Glomerular visceral epithelial cell (primary cell): ENCODE data around the gene CAGE1.
"Not testable (repeated sequence)": the region's sequence is repeated elsewhere in the genome, so short reads cannot be mapped to it uniquely, and the experiment has no call there.

Source experiments
- DNase-seq: peaks from one replicate; pipeline ENCODE4 v3.0.0-alpha.2; 2016; ENCODE audit errors: extremely low spot score

The CAGE1 gene

DNA sequence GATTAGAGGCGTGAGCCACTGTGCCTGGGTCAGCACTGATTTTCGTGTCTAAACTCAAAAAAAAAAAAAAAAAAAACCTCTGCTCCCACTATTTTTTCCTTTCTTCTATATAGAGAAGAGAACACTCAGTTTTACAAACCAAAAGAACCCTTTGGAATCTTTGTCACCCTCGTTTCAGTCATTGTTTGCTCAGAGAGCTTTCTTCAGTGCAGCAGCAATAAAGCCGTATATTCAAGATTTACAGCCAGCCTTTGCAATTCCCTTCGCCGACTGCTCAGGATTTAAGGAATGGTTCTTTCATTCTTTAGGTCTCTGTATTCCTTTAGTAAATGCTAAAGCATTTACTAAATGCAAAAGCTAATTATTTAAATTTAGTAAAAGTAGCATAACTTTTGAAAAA lies 20.2 kb upstream of the CAGE1 start:
- no peak for DNase-seq

DNA sequence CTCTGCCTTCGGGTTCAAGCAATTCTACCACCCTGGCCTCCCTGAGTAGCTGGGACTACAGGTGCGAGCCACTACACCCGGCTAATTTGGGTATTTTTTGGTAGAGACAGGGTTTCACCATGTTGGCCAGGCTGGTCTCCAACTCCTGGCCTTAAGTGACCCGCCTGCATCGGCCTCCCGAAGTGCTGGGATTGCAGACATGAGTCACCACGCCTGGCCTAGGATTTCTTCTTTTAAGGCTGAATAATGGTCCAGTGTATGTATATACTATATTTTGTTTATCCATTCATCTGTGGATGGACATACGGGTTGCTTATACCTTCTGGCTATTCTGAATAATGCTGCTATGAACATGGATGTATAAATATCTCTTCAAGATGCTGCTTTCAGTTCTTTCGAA lies 17.2 kb upstream of the CAGE1 start:
- no peak for DNase-seq

DNA sequence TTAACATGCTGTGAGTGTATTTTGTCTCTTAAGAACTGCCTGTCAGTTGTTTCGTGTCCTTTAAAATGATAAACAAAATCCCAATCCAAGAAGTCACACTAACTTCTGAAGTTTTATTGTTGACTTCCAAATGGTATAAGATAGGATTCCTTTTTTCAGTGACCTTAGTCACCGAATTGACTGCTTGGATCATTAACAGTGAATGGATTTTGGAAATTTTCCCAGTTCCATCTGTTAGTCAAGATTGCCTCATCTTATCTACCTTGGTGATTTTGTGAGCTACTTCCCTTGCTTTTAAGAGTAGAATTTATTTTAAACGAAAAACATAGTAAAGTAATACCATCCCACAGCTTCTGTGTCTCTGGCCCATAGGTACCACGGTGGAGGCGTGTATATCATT lies 15.0 kb upstream of the CAGE1 start:
- no peak for DNase-seq

DNA sequence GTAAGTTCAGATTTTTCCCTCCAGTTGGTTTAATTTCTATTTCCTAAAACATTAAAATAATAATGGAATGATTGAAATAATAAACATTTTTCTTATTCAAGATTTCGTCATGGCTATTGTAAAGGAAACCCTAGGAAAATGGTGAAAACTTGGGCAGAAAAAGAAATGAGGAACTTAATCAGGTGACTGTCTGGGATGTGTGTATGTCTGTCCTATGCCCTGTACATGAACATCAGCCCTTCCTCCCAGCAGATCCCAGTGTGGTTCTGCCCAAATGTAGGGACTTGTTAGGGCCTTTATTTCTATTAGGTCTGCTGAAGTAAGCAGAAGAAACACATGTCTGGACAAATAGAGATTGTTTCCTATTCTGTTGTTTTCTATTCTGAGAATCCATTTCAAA lies 13.2 kb upstream of the CAGE1 start:
- DNase-seq: no peak

DNA sequence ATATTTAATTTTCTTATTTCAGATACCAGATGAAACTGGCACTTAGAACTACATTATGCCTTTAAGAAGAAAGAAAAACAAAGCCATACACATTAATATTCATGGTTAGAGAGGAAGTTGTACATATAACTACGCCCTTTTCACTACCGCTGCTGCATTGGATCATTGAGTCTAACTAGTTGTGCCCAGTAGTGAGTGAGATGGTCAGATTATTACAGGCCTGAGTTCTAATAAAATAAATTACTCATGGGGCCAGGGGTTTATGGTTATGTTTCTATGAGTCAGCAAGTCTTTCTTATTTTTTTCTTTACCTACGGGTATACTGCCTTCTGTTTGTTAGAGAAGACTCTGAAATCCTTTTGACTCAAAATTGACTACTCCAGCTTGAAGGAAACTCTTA lies 11.5 kb upstream of the CAGE1 start:
- peak; percentile 2 for DNase-seq

DNA sequence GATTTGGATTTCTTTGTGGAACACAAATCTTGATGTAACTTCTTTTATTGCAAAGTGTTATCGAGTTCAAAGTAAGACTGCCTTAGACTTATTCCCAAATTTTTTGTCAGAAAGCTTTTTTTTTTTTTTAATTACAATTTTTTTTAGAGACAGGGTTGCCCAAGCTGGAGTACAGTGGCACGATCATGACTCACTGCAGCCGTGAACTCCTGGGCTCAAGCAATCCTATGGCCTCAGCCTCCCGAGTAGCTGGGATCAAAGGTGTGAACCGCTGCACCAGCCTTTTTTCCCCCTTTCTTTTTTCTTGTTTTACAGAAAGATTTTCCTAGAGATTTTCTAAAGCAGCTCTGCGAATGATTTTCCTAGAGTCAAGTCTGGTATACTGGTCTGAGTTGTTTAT lies 2.9 kb upstream of the CAGE1 start:
- no peak for DNase-seq

DNA sequence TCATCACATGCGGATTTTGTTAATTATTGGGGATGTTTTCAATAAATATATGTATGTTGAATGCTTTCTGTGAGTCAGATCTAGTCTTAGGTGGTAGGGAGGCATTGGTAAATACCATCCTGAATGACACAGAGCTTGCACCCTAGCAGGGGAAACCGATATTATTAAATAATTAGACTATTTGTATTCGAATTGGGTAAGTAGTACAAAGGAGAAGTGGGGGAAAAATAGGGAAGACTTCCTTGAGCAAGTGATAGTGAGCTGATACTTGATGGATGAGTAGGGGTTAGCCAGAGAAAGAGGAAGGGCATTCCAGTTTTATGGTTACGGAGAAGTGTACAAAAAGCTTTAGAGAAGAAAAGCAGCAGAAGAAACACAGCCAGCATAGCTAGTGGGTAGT lies 1.6 kb upstream of the CAGE1 start:
- DNase-seq: no peak

DNA sequence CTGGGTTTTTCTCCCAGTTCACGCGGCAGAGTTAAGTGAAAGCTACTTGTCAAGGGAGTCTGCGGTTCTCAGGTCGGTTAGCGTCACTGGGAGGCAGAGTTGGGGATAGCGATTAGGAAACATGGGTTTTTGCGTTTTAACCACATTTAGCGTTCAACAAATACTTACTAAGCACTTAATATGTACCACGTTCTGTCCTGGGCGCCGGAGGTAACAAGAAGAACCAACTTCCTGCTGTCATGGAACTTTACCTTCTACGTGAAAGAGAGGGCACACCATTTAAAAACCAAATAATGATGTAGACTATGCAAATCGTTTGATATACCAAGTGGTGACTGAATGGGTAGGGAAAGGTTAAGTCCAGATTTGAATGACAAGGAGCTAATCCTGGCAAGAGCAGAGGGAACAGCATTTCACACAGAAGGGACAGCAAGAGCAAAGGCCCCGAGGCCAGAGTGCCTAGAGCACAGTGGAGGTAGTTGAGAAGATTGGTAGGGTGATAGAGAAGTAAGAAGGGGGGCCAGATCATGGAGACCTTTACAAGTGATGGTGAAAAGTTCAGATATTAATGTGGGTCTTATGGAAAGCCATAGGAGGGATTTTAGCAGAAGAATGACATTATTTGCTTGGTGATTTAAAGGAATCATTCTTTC lies 810 bp upstream of the CAGE1 start:
- no peak for DNase-seq

DNA sequence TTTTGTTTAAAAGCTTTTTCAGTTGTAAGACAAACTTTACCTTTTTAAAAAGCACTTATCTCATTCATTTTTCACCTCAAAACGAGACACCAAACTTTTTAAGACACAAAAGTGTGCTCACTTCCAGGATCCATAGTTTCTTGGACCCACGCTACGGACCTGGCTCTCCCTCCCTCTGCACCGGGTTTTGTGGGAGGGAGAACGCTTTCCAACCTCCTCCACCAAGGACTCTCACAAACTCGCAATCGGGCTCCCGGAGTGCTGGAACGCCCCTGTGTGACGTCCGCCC lies 436 bp downstream of the CAGE1 start:
- DNase-seq: no peak

DNA sequence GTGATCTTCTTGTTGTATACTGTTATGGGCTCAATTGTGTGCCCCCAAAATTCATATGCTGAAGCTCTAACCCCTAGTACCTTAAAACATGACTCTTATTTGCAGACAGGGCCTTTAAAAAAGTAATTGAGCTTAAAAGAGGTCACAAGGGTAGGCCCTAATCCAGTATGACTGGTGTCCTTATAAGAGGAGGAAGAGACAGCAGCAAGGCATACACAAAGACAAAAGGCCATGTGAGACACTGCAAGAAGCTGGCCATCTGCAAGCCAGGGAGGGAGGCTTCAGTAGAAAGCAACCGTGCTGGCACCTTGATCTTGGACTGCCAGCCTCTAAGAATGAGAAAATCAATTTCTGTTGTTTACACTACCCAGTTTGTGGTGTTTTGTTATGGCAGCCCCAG lies 8.4 kb downstream of the CAGE1 start:
- DNase-seq: no peak

DNA sequence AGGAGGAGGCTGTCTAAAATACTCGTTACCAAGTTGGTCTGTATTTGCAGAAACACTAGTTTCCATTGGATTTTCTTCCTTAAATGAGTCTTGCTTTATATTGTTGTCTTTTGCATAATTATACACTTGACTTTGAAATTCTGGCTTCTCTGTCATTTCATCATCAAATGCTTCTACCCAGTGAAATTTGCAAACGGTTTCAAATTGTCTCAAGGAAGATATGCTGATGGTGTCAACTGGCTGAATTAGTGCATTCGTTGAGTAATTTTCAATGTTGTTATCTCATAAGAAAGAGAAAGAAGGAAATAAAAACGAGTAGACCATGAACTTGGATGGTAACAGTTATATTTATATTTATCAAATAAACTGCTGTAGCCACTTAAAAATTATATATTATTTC lies 10.8 kb downstream of the CAGE1 start:
- no peak for DNase-seq

DNA sequence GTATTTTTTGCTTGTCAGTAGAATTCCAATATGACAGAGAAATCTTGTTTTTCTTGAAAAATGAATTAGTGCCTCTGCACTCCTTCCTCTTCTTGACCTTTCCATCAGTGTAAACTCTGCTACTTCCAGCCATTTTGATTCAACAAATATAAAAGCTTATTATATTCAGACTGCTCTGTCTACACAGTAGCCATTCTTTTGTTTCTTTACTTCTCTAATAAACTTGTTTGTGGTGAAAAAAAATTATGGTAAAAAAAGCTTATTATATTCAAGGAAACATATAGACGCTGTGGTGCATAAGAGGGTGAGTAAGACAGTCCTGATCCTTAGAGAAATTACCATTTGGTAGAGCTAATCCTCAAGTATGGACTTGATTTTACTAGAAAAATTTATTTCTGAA lies 11.6 kb downstream of the CAGE1 start:
- DNase-seq: no peak

DNA sequence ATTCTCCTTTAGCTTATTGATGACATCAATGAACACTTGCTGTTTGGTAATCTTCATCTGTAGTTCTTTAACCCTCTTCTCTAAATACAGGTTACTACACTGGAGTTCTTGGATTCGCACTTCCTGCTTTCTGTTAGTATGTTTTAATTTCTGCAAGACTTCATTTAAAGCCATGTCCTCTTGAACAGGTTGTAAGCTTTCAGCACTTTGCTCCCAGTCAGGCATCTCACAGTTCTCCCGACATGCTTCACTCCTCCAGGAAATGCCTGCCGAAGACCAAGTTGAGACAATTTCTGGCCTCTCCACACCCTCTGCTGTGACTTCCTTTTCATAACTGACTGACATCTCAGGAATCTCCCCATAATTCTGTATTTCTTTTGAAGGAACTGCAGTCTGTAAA lies 15.8 kb downstream of the CAGE1 start:
- DNase-seq: no peak

DNA sequence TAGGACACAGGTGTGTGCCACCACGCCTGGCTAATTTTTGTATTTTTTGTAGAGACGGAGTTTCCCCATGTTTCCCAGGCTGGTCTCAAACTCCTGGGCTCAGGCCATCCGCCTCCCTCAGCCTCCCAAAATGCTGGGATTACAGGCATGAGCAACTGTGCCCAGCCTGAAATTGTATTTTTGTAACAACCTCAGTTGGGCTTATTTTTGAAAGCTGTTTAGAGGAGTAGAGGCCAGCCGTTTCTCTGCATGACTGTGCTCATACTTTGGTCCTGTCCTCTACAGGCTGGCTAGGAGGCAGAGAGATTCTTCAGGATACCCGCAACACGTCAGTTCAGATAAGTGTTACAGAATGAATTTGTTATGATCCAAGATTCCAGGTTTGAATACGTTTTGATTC lies 22.1 kb downstream of the CAGE1 start:
- no peak for DNase-seq

DNA sequence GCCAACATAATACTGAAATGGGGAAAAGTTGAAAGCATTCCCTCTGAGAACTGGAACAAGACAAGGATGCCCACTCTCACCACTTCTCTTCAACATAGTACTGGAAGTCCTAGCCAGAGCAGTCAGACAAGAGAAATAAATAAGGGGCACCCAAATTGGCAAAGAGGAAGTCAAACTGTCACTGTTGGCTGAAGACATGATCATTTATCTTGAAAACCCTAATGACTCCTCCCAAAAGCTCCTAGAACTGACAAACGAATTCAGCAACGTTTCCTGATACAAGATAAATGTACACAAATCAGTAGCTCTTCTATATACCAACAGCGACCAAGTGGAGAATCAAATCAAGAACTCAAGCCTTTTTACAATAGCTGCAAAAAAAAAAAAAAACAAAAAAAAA lies 37.6 kb downstream of the CAGE1 start:
- not testable (repeated sequence) for DNase-seq

DNA sequence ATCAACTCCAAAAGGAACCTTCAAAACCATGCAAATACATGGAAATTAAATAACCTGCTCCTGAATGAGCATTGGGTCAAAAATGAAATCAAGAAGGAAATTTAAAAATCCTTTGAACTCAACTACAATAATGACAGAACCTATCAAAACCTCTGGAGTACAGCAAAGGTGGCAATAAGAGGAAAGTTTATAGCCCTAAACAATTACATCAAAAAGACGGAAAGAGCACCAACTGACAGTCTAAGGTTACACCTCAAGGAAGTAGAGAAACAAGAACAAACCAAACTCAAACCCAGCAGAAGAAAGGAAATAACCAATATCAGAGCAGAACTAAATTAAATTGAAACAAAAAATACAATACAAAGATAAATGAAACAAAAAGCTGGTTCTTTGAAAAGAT lies 39.0 kb downstream of the CAGE1 start:
- DNase-seq: not testable (repeated sequence)

DNA sequence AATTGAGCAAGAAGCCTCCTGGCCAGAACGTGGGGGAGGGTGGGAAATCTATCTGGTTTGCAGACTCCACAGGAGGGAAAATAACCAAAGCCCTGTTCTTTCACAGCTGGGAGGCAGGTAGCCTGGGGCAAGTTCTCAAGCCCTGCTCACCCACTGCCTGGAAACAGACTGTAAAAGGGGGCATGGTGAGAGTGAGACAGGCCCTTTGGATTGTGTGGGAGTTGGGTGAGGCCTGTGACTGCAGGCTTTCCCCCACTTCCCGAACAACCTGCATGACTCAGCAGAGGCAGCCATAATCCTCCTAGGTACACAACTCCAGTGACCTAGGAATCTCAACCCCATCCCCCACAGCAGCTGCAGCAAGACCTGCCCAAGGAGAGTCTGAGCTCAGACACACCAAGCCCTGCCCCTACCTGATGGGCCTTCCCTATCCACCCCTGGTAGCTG lies 42.0 kb downstream of the CAGE1 start:
- peak; percentile 38 for DNase-seq

DNA sequence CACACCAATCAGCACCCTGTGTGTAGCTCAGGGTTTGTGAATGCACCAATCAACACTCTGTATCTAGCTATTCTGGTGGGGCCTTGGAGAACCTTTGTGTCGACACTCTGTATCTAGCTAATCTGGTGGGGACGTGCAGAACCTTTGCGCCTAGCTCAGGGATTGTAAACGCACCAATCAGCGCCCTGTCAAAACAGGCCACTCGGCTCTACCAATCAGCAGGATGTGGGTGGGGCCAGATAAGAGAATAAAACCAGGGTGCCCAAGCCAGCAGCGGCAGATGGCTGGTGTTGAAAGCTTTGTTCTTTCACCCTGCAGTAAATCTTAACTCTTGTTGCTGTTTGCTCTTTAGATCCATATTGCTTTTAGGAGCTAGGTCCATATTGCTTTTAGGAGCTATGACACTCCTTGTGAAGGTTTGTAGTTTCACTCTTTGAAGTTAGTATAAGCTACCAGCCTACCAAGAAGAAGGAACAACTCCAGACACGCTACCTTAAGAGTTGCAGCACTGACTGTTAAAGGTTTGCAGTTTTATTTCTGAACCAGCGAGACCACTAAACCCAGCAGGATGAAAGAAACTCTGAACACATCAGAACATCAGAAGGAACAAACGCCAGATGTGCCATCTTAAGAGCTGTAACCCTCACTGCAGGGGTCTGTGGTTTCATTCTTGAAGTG lies 44.6 kb downstream of the CAGE1 start:
- DNase-seq: not testable (repeated sequence)

DNA sequence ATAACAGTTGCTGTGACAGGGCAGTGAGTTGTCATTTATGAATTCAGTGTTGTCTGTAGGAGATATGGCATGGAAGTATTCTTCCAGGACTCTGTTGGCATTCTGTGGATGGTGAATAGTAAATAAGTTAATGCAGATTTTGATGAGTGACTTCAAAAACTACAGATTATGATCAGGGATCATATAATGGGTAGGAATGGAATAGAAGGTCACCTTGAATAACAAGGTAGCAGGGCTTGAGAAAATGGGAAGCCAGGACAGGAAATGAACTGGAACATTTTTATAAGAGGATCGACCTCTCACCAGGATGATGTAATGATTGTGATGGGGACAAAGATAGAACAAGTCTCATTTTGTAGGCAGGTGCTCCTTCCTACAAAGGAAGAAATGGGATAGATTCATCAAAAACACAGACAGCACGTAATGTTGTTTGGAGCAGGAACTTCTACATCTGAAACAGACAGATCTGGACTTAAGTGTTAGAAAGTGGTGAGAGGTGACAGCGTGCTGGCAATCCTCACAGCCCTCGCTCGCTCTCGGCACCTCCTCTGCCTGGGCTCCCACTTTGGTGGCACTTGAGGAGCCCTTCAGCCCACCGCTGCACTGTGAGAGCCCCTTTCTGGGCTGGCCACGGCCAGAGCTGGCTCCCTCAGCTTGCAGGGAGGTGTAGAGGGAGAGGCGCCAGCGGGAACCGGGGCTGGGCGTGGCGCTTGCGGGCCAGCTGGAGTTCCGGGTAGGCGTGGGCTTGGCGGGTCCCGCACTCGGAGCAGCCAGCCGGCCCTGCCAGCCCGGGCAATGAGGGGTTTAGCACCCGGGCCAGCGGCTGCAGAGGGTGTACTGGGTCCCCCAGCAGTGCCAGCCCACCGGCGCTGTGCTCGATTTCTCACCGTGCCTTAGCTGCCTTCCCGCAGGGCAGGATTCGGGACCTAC lies 45.7 kb downstream of the CAGE1 start:
- no peak for DNase-seq

DNA sequence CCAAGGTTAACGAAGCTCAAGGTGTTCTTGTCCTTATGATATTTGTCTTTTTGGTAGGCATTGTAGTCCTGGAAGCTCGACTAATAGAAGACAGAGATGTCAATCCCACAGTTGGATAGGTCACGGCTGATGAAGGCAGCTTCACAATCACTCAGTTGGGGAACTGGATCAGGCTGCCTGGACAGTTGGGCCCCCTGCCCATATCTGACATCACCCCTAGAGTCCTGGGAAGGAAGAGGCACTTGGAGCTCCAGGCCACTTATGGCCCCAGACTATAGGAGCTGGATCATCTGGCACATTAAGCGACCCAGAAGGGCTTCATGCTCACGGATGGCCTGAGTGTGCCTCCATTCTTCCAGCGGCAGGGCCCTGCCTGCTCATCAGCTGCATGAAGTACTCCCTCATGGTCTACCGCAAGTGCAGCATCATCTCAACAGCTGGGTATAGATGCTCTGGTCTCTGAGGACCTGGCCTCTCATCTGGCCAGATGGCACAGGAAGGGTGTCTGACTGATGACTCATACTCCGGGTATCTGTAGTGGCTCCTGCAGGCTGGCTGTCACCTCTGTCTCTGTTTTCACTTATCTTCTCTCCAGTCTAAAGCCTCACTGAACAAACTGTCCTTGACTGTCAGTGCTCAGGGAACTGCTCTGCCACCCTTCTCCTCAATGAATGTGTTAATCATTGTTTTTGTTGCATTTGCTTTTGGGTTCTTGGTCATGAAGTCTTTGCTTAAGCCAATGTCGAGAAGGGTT lies 47.4 kb downstream of the CAGE1 start:
- DNase-seq: peak; percentile 22

DNA sequence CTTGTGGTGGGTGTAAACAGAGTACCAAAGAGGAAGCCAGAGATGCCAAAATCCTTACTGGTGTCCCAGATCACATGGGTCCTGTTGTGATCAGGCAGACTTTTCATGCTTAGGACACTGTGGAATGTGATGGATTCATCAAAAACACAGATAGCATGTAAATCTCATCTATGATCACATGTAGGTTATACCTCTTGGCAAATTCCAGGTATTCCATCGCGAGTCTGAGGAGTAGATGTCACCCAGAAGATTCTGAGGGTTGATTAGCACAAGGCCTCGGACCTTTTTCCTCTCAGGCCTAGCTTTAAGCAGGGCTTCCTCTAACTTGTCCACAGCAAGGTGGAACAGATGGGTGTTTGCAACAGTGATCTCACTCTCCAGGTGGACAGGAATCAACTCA lies 48.3 kb downstream of the CAGE1 start:
- DNase-seq: no peak
